Breast epithelium (tissue), 3 donors: Measurements from ENCODE around the gene CTXN1.
"Not testable (repeated sequence)": the region's sequence is repeated elsewhere in the genome, so short reads cannot be mapped to it uniquely, and the experiment has no call there.

ENCODE experiments used
- CTCF ChIP-seq, 3 donors: fragments of 450-650 bp; IDR thresholded peaks; one replicate each; pipeline ENCODE4 v1.5.1; 2016 to 2017; ENCODE audit warnings: antibody characterized with exemption in 3 of 3, mild to moderate bottlenecking in 3 of 3, moderate library complexity in 3 of 3
- POLR2A ChIP-seq: fragments of 450-650 bp; IDR thresholded peaks from one replicate; pipeline ENCODE4 v1.6.1; 2016; ENCODE audit warnings: antibody characterized with exemption, mild to moderate bottlenecking, moderate library complexity
- POLR2AphosphoS5 ChIP-seq, 3 donors: sonication (generic); formaldehyde crosslinking; IDR thresholded peaks; one replicate each; pipeline ENCODE4 v1.6.1; 2017; ENCODE audit warnings: antibody characterized with exemption in 3 of 3

DNA sequence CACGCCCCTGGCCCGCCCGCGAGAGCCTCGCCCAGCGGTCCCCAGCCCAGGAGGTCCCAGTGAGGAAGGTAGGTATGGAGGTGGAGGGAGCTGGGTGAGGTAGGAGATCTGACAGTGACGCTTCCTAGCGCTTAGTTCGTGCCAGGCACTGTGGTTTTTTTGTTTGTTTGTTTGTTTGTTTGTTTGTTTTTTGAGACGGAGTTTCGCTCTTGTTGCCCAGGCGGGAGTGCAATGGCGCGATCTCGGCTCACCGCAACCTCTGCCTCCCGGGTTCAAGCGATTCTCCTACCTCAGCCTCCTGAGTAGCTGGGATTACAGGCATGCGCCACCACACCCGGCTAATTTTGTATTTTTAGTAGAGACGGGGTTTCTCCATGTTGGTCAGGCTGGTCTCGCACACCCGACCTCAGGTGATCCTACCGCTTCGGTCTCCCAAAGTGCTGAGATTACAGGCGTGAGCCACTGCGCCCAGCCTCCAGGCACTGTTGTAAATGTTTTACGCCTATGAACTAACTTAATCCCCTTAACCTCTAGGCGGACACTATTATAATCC, 7.8 kb downstream of the CTXN1 start:
- TF ChIP-seq CTCF (IDR thresholded peaks at IDR 0.05): peak in 1 of 3 donors; percentile 1
- not testable (repeated sequence) for TF ChIP-seq POLR2AphosphoS5 (IDR thresholded peaks at IDR 0.05); POLR2A
